GM19025 (cell line): ENCODE measurements around the gene CSTB.

Experiments
- ATAC-seq: cut with Tn5 transposase; IDR thresholded peaks from one replicate; pipeline ENCODE4 v1.9.1; 2021; ENCODE audit warnings: mild to moderate bottlenecking, low read depth, moderate library complexity; ENCODE audit not compliant: unreplicated experiment

CSTB gene

DNA sequence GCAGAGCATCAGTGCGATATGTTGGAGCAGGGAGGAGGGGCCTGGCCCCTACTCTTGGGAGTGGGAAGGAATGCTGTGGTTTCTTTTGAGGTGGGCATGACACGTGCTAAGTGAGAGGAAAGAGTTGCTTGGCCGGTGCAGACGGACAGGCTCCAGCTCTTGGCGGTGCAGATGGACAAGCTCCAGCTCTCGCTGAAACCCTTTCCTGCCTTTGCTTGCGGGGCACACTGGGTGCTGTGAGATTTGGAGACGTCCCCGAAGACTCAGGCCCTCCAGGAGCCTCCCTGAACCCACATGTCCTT lies 41.2 kb downstream of the CSTB start:
- ATAC-seq, result no peak

GRCh38 chr21:43734131-43734927 lies 41.8 kb downstream of the CSTB start:
- no peak for ATAC-seq

GRCh38 chr21:43733529-43734071 lies 42.5 kb downstream of the CSTB start:
- no peak for ATAC-seq

DNA sequence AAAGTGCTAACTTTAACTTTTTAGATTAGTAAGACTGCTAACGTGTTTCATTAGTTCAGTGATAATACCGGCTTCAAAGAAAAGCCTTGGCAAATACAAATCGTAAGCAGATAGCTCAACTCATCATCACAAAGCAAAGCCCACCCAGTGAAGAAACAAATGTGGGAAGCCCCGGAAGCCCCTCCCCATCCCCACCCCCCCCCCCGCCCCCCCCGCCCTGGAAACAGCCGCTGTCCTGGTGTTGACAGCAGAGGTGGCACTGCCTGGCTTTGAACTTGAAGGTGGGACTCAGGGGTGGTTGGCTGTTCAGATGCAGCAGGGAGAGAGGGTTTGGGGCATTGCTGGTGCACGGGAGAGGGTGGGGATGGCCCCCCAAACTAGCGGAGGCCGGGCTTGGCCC lies 43.0 kb downstream of the CSTB start:
- no peak for ATAC-seq

DNA sequence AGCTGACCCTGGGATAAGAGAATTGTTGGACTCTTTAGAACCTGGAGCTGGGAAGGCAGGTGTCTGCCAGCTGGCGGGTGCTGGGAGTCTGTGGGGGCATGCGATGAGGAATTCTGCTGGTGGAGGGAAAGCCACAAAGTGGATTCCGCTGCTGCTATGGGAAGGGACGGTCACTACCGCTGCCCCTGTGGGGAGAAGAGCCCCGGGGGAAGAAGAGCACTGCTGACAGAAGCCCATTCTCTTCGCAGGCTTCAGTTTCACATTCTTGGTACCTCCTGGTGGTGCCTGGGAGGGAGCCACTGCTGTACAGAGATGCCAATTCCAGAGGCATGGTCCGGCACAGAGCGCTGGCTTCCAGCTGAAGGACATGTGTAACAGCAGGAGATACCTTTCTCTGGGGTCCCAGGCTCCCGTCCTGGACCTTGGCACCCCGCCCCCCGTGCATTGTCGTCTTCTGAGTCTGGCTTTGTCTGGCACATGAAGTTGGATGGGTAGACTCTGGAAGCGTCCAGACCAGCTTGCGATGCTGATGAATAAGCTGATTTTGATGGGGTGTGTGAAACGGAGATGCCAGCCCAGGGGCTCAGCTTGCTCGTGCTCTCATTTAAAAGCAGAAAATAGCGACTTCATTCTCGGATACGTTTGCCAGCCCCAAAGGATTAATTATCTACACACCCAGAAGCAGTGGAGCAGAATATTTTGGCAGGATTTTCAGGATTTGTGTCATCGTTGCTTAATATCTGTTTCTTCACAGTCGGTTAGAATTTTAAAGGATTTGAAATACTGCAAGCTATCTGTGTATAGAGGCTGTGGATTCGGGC lies 44.0 kb downstream of the CSTB start:
- no peak for ATAC-seq

DNA sequence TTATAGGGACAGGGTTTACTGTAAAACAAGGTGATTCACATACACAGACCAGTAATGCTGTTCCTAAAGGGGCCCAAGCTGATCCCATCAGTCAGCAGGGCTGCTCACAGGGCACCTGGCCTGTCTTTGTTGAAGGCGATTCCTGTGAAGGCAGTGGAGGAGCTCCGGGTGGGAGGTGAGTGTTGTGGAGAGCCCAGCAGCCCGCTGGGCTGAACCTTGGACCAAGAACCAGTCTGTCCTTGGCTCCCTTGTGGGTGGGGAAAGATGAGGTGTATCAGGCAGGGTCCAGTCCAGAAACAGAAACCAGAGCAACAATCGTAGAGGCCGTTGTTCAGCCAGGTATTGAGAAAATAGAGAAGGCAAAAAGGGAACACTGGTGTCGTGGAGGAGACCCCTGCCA lies 44.6 kb downstream of the CSTB start:
- no peak for ATAC-seq

DNA sequence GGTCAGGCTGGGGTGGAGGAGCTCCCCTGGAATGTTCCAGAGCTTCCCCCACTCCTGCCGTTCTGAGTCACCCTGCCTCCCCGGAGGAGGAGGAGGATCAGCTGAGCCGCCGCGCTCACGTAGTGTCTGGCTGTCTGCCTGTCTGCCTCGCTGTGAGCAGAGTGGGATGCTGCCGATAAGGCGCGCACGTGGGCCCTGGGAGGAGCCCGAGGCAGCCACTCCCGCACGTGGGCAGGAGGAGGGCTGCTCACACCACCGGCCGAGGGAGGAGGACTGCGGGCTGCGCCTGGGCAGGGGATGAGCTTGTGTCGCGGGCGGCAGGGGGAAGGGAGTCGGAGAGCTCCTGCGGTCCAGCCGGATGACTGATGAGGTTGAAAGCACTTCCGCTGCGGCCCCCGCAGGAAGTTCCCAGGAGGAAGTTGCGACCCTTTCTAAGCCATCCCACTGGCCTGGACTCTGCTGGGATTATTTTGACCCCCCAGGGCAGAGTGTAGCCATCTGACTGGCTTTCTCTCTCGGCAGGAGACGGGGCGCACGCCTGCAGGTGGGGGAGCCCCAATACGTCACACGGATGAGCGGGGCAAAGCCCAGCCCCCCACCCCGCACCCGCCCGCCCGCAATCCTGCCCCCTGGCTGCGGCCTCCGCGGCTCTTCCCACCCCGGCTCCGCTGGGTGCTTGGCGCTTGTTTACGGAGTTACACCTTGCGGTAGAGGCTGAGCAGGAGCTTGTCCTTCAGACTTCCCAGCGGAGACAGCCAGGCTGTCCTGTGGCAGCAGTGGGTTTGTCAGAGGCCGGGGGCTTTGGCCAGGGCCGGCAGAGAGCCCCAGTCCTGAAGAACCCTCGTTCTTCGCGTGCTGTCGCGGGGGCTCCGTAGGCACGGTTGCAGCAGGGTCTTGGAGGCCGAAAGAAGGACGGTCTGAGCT lies 47.4 kb downstream of the CSTB start:
- ATAC-seq, result peak; percentile 62

- no peak for ATAC-seq
Observed at GRCh38 chr21:43728154-43728466, 48.0 kb downstream of the CSTB start.

DNA sequence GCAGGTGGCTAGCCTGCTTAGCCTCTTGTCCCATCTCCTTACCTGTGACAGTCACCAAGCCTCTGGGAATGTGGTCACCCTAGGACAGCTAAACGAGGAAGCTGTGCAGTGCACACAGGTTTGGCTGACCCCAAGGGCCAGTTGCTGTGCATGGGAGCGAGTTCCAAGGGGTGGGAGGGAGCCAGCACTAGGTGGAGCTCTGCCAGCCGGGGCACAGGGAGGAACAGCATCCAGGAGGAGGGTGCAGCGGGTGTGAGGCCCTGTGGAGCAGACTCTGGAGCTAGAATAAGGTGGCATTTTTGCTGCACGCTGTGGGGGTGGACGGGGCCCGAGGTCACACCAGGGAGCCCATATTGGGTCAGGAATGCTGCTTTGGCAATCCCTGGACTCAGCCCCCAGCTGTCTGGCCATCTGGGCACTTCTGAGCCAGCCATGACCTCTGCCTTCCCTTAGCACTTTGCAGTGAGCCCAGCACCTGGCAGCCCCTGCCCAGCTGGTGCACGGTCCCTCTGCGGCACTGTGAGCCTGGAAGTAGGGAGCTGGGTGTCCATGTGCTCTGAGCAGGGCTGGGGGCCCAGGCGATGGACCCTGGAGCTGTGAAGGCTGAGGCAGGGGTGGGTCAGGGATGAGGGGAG lies 48.5 kb downstream of the CSTB start:
- ATAC-seq, result no peak

DNA sequence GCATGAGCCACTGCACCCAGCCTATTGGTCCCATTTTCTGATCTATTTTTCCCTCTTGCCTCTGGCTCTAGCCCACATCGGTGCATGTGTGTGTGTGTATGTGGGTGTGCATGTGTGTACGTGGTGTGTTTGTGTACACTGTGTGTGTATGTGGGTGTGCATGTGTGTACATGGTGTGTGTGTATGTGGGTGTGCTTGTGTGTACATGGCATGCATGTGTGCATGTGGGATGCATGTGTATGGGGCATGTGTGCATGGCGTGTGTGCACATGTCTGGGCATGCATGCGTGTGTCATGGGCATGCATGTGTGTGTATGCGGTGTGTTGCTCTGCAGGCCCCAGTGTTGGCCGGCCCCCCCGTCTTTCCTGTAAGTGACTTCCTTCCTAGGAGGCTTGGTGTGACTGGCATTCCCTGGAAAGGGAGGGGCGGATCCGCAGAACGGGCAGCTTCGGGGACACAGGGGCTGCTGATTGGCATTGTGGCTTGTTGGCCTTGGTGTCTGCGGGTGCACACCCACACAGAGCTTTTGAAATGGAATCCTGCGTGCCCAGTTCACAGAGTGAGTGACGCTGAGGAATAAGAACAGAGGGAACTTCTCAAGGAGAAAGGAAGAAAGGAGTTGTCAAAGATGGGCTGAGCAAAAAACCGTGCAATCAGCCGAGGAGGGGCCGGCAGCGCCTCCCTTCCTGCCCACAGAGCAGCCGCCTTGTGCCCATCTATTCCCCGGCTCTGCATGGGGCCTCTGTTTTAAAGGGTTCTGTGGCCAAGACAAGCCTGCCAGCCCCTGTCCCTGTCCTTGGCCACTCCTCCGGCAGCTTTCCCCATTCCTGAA lies 49.2 kb downstream of the CSTB start:
- no peak for ATAC-seq
